ENCODE results near the gene BET1L. TPM values are rescaled to one million over a fixed set of nuclear protein-coding genes. Genes with fewer than 3 reads are reported as not detected.

BET1L gene
- total RNA-seq, 1 donor from 2014 or later: 44.3 TPM

- Mint-ChIP-seq H3K9me3 (no peaks in the 10 kb centered on the region), H3K4me1 (peaks cover 28% of the 10 kb centered on the region), H3K27me3 (ENCODE audit: low read depth) (peaks cover 4% of the 10 kb centered on the region), H3K4me3 (peak overlapping the region; percentile 94), H3K36me3 (ENCODE audit: low read depth) (peaks cover 3% of the 10 kb centered on the region), H3K27ac (ENCODE audit: unreplicated experiment) (no peak overlapping the region)
- TF ChIP-seq, protein P1, sequence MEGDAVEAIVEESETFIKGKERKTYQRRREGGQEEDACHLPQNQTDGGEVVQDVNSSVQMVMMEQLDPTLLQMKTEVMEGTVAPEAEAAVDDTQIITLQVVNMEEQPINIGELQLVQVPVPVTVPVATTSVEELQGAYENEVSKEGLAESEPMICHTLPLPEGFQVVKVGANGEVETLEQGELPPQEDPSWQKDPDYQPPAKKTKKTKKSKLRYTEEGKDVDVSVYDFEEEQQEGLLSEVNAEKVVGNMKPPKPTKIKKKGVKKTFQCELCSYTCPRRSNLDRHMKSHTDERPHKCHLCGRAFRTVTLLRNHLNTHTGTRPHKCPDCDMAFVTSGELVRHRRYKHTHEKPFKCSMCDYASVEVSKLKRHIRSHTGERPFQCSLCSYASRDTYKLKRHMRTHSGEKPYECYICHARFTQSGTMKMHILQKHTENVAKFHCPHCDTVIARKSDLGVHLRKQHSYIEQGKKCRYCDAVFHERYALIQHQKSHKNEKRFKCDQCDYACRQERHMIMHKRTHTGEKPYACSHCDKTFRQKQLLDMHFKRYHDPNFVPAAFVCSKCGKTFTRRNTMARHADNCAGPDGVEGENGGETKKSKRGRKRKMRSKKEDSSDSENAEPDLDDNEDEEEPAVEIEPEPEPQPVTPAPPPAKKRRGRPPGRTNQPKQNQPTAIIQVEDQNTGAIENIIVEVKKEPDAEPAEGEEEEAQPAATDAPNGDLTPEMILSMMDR (conservative IDR thresholded peaks at IDR 0.05): no peak
- no peak for DNase-seq (ENCODE audit: low read depth, low spot score)
Observed at GRCh38 chr11:205221-206001, 1.8 kb downstream of the BET1L start.

DNA sequence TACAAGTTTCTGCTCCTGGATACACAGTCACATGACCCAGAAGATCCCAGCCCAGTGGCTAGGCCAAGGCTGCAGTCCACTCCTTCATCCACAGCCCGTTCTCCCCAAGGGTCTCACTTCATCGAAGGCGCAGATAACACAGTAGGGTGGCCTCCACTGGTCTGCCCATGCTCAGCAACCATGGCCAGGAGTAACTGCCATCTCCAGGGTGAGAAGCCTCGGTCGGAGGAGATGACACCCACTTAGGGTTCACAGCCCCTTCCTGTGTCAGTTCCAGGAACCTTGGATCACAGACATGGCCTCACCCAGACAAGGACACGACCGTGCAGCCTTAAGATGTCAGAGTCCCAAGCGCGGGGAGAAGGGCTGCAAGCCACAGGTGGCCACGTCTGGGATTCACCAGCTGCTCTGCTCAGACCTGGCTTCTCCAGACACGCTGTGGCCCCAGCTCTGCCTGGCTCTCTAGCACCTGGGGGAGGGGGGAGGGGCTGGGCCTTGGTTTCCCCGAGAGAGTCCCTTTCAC lies 2.6 kb downstream of the BET1L start:
- H3K27me3 Mint-ChIP-seq (ENCODE audit: low read depth): peaks cover 4% of the 10 kb centered on the region
- no peak overlapping the region for H3K27ac Mint-ChIP-seq (ENCODE audit: unreplicated experiment)
- H3K4me3 Mint-ChIP-seq: peak overlapping the region; percentile 73
- peaks cover 3% of the 10 kb centered on the region for H3K36me3 Mint-ChIP-seq (ENCODE audit: low read depth)
- no peak for DNase-seq (ENCODE audit: low read depth, low spot score)
- H3K9me3 Mint-ChIP-seq: no peaks in the 10 kb centered on the region
- peaks cover 22% of the 10 kb centered on the region for H3K4me1 Mint-ChIP-seq
- TF ChIP-seq, protein P1 (conservative IDR thresholded peaks at IDR 0.05): no peak

GRCh38 chr11:203945-204586 lies 3.1 kb downstream of the BET1L start:
- Mint-ChIP-seq H3K4me1 (peaks cover 20% of the 10 kb centered on the region), H3K27me3 (ENCODE audit: low read depth) (peaks cover 4% of the 10 kb centered on the region), H3K9me3 (no peaks in the 10 kb centered on the region), H3K27ac (ENCODE audit: unreplicated experiment) (no peak overlapping the region), H3K36me3 (ENCODE audit: low read depth) (peaks cover 3% of the 10 kb centered on the region), H3K4me3 (peak overlapping the region; percentile 73)
- TF ChIP-seq, protein P1 (conservative IDR thresholded peaks at IDR 0.05): no peak
- no peak for DNase-seq (ENCODE audit: low read depth, low spot score)

- TF ChIP-seq, protein P1 (conservative IDR thresholded peaks at IDR 0.05): no peak
- DNase-seq (ENCODE audit: low read depth, low spot score): no peak
- H3K9me3 Mint-ChIP-seq: no peaks in the 10 kb centered on the region
- H3K27me3 Mint-ChIP-seq (ENCODE audit: low read depth): peaks cover 4% of the 10 kb centered on the region
- peaks cover 3% of the 10 kb centered on the region for H3K36me3 Mint-ChIP-seq (ENCODE audit: low read depth)
- H3K27ac Mint-ChIP-seq (ENCODE audit: unreplicated experiment): peak overlapping the region; percentile 67
- H3K4me3 Mint-ChIP-seq: peak overlapping the region; percentile 54
- peaks cover 20% of the 10 kb centered on the region for H3K4me1 Mint-ChIP-seq
Observed at GRCh38 chr11:203056-203944, 3.9 kb downstream of the BET1L start.

DNA sequence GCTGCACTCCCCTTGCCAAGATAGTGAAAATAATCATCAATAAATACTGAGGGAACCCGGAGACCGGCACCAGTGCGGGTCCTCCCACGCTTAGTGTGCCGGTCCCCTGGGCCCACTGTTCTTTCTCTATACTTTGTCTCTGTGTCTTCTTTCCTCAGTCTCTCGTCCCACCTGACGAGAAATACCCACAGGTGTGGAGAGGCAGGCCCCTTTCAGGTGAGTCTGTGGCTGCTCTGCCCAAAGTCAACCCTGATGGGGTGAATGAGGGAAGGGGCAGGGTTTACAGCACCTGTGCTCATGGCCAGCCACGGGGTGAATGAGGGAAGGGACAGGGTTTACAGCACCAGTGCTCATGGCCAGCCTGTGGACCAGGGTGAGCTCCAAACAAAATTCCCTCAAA lies 4.7 kb downstream of the BET1L start:
- no peak overlapping the region for H3K27ac Mint-ChIP-seq (ENCODE audit: unreplicated experiment)

More for the DNA sequence above, 4.7 kb downstream of the BET1L start:
- H3K9me3 Mint-ChIP-seq: no peaks in the 10 kb centered on the region
- H3K27me3 Mint-ChIP-seq (ENCODE audit: low read depth): peaks cover 2% of the 10 kb centered on the region
- no peak for DNase-seq (ENCODE audit: low read depth, low spot score)
- H3K4me1 Mint-ChIP-seq: peaks cover 12% of the 10 kb centered on the region
- H3K36me3 Mint-ChIP-seq (ENCODE audit: low read depth): peaks cover under 1% of the 10 kb centered on the region
- TF ChIP-seq, protein P1 (conservative IDR thresholded peaks at IDR 0.05): no peak
- peak overlapping the region; percentile 75 for H3K4me3 Mint-ChIP-seq

Data from neural crest cell (in vitro differentiated cells).